Activated CD4-positive, alpha-beta T cell treated with anti-CD3 and anti-CD28 coated beads, Interleukin-2, amount 50 U/mL, for 48 hours (primary cell): ENCODE results near the gene KLHL20.
"Not testable (repeated sequence)": the region's sequence is repeated elsewhere in the genome, so short reads cannot be mapped to it uniquely, and the experiment has no call there.

Experiments
- DNase-seq, 2 experiments: peaks; one replicate each; pipeline ENCODE4 v3.0.0-alpha.2; 2020

KLHL20 gene

GRCh38 chr1:173714759-173715537, at the start of gene KLHL20:
Gene KLHL20 (plus strand): TSS chr1:173714981. CDS start chr1:173716044, 1,063 bp downstream.
- peak; percentile 80 to 86 for DNase-seq

- no peak for DNase-seq
These were observed 48.1 kb upstream of the KLHL20 start for GRCh38 chr1:173666646-173667045.

- peak; percentile 4 to 7 for DNase-seq
These were observed 45.3 kb upstream of the KLHL20 start, which contains the start of gene ANKRD45 for GRCh38 chr1:173669491-173669941. Gene ANKRD45 (minus strand): TSS chr1:173669851. CDS start chr1:173659418, 10,433 bp downstream.

- not testable (repeated sequence) for DNase-seq
These were observed 40.3 kb upstream of the KLHL20 start for GRCh38 chr1:173674496-173674895.

GRCh38 chr1:173680152-173680551, 34.6 kb upstream of the KLHL20 start:
- DNase-seq = not testable (repeated sequence)

- DNase-seq = no peak
These were observed 32.6 kb upstream of the KLHL20 start for GRCh38 chr1:173682184-173682583.

GRCh38 chr1:173683838-173684237, 30.9 kb upstream of the KLHL20 start:
- DNase-seq = not testable (repeated sequence)

GRCh38 chr1:173685121-173685520, 29.7 kb upstream of the KLHL20 start:
- DNase-seq = not testable (repeated sequence)

GRCh38 chr1:173688300-173688699, 26.5 kb upstream of the KLHL20 start:
- DNase-seq = no peak

- DNase-seq = no peak
These were observed 21.5 kb upstream of the KLHL20 start for GRCh38 chr1:173693238-173693637.

- not testable (repeated sequence) for DNase-seq
These were observed 13.5 kb upstream of the KLHL20 start for GRCh38 chr1:173701299-173701698.

- DNase-seq = no peak
These were observed 12.0 kb upstream of the KLHL20 start for GRCh38 chr1:173702736-173703135.

- DNase-seq = no peak
These were observed 9.7 kb upstream of the KLHL20 start for GRCh38 chr1:173705117-173705516.

GRCh38 chr1:173708787-173709186, 6.0 kb upstream of the KLHL20 start:
- DNase-seq = no peak

- peak in 1 of 2 experiments; percentile 4 for DNase-seq
These were observed 381 bp upstream of the KLHL20 start for GRCh38 chr1:173714441-173714758.

GRCh38 chr1:173715538-173715844, 710 bp downstream of the KLHL20 start:
- DNase-seq = no peak

- no peak for DNase-seq
These were observed 2.5 kb downstream of the KLHL20 start for GRCh38 chr1:173717238-173717637.

- DNase-seq = not testable (repeated sequence)
These were observed 16.6 kb downstream of the KLHL20 start for GRCh38 chr1:173731331-173731730.

- no peak for DNase-seq
These were observed 19.1 kb downstream of the KLHL20 start for GRCh38 chr1:173733912-173734311.

- DNase-seq = not testable (repeated sequence)
These were observed 21.3 kb downstream of the KLHL20 start for GRCh38 chr1:173736104-173736503.

GRCh38 chr1:173742203-173742886, 27.6 kb downstream of the KLHL20 start:
- DNase-seq = no peak

- DNase-seq = no peak
These were observed 29.9 kb downstream of the KLHL20 start for GRCh38 chr1:173744651-173745050.

GRCh38 chr1:173749137-173749536, 34.4 kb downstream of the KLHL20 start:
- DNase-seq = no peak

GRCh38 chr1:173753830-173754229, 39.0 kb downstream of the KLHL20 start:
- no peak for DNase-seq
